ENCODE measurements around the gene TNFRSF21. TPM values are rescaled to one million over a fixed set of nuclear protein-coding genes. Genes with fewer than 3 reads are reported as not detected.

Gene TNFRSF21
- total and polyA plus RNA-seq, 10 of the 15 experiments (the other 5 are each of a cell fraction or from before 2014, with no cell fraction given): 0.09 to 1.0 (median 0.27) TPM

DNA sequence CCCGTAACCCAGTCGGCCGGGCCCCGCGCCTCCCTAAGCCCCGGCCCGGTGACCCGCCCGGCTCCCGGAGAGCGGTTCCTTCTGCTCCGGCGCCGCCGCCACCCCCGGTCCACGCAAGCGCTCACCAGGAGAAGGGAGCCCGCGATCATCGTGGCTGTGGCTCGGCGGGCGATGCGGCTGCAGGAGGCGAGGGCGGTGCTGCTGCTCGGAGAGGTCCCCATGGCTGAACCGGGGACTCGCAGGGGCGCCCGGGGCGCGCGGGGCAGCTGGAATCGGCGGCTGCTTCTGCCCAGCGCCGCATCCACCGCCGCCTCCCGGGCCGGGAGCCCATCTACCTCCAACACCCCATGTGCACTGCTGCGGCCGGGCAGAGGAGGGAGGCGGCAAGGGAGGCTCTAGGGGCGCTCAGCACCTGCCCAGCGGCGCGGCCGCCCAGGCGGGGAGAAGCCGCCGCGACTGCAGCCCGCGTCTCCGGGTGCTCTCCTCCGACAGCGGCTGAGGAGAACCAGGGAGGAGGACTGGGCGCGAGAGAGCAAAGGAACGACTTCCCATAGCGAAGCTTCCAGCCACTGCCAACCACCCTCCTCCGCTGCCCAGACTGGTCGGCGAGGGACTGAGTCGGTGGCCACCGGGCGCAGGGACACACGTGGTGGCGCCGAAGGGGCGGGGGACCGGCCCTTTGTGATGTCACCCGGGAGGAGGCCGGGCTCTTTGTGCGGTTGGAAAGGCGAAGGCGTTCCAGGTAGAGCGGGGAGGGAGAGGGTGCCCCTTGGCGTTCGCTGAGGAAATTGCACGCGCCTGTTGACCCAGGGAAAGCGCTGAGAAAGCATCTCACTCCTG, at the start of gene TNFRSF21 (continued):
- TF ChIP-seq, protein P1, sequence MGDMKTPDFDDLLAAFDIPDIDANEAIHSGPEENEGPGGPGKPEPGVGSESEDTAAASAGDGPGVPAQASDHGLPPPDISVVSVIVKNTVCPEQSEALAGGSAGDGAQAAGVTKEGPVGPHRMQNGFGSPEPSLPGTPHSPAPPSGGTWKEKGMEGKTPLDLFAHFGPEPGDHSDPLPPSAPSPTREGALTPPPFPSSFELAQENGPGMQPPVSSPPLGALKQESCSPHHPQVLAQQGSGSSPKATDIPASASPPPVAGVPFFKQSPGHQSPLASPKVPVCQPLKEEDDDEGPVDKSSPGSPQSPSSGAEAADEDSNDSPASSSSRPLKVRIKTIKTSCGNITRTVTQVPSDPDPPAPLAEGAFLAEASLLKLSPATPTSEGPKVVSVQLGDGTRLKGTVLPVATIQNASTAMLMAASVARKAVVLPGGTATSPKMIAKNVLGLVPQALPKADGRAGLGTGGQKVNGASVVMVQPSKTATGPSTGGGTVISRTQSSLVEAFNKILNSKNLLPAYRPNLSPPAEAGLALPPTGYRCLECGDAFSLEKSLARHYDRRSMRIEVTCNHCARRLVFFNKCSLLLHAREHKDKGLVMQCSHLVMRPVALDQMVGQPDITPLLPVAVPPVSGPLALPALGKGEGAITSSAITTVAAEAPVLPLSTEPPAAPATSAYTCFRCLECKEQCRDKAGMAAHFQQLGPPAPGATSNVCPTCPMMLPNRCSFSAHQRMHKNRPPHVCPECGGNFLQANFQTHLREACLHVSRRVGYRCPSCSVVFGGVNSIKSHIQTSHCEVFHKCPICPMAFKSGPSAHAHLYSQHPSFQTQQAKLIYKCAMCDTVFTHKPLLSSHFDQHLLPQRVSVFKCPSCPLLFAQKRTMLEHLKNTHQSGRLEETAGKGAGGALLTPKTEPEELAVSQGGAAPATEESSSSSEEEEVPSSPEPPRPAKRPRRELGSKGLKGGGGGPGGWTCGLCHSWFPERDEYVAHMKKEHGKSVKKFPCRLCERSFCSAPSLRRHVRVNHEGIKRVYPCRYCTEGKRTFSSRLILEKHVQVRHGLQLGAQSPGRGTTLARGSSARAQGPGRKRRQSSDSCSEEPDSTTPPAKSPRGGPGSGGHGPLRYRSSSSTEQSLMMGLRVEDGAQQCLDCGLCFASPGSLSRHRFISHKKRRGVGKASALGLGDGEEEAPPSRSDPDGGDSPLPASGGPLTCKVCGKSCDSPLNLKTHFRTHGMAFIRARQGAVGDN (IDR thresholded peaks at IDR 0.05): no peak
- no peak for TF ChIP-seq IKZF2 (IDR thresholded peaks at IDR 0.05)
- peak; percentile 24 for TF ChIP-seq KLF5 (IDR thresholded peaks at IDR 0.05; ENCODE audit: partially characterized antibody)
- TF ChIP-seq, protein P2, sequence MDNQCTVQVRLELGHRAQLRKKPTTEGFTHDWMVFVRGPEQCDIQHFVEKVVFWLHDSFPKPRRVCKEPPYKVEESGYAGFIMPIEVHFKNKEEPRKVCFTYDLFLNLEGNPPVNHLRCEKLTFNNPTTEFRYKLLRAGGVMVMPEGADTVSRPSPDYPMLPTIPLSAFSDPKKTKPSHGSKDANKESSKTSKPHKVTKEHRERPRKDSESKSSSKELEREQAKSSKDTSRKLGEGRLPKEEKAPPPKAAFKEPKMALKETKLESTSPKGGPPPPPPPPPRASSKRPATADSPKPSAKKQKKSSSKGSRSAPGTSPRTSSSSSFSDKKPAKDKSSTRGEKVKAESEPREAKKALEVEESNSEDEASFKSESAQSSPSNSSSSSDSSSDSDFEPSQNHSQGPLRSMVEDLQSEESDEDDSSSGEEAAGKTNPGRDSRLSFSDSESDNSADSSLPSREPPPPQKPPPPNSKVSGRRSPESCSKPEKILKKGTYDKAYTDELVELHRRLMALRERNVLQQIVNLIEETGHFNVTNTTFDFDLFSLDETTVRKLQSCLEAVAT (IDR thresholded peaks at IDR 0.05): no peak
- TF ChIP-seq GATAD2B (conservative IDR thresholded peaks at IDR 0.05; ENCODE audit: low read depth): 0 out of 2 replicates have a peak, but pooled peaks have one; percentile 15
- no peak for TF ChIP-seq TBL1XR1 (IDR thresholded peaks at IDR 0.05; ENCODE audit: low read depth, low read length)
- no peak for TF ChIP-seq ZNF384 (IDR thresholded peaks at IDR 0.05; ENCODE audit: borderline replicate concordance, low read depth, low read length)
- TF ChIP-seq SPI1 (IDR thresholded peaks at IDR 0.05; ENCODE audit: borderline replicate concordance, insufficient read depth, low read depth, low read length): no peak
- no peak for TF ChIP-seq POLR2AphosphoS5 (IDR thresholded peaks at IDR 0.05; ENCODE audit: low read length)
- TF ChIP-seq SP1 (IDR thresholded peaks at IDR 0.05; ENCODE audit: low read depth, low read length): no peak
- peak; percentile 62; the same call in 1 of the 2 replicates for TF ChIP-seq EED (IDR thresholded peaks at IDR 0.05; ENCODE audit: low read depth)
- TF ChIP-seq IKZF1 (conservative IDR thresholded peaks at IDR 0.05): peak; percentile 53; the same call in 1 of the 2 replicates
- TF ChIP-seq MEF2A (IDR thresholded peaks at IDR 0.05; ENCODE audit: insufficient read depth, low read depth, low read length): no peak
- TF ChIP-seq, protein P3, sequence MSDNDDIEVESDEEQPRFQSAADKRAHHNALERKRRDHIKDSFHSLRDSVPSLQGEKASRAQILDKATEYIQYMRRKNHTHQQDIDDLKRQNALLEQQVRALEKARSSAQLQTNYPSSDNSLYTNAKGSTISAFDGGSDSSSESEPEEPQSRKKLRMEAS (IDR thresholded peaks at IDR 0.05; ENCODE audit: low read depth, low read length): peak; percentile 67
- TF ChIP-seq ZSCAN29 (IDR thresholded peaks at IDR 0.05): no peak
- no peak for TF ChIP-seq MYB (IDR thresholded peaks at IDR 0.05; ENCODE audit: borderline replicate concordance, low read depth, low read length)
- no peak for TF ChIP-seq SIX5 (IDR thresholded peaks at IDR 0.05; ENCODE audit: low read depth, low read length, severe bottlenecking)
- TF ChIP-seq JUND (IDR thresholded peaks at IDR 0.05; ENCODE audit: low read depth, low read length): no peak
- TF ChIP-seq CBX3 (IDR thresholded peaks at IDR 0.05; ENCODE audit: borderline replicate concordance, low read depth): no peak
- no peak for TF ChIP-seq SMAD5 (IDR thresholded peaks at IDR 0.05; ENCODE audit: low read depth)
- TF ChIP-seq ASH2L (IDR thresholded peaks at IDR 0.05; ENCODE audit: borderline replicate concordance, low read depth): no peak
- TF ChIP-seq CREM (IDR thresholded peaks at IDR 0.05; ENCODE audit: low read depth): peak; percentile 63; the same call in 1 of the 2 replicates
- TF ChIP-seq NFIC (IDR thresholded peaks at IDR 0.05; ENCODE audit: low read depth, low read length): no peak
- TF ChIP-seq RAD21 (IDR thresholded peaks at IDR 0.05; ENCODE audit: insufficient read depth, low read depth, low read length): peak; percentile 93
